ENCODE results near the gene TBC1D8.

TBC1D8 gene

GRCh38 chr2:101139495-101139894 lies 11.7 kb downstream of the TBC1D8 start:
- no peak for DNase-seq

DNA sequence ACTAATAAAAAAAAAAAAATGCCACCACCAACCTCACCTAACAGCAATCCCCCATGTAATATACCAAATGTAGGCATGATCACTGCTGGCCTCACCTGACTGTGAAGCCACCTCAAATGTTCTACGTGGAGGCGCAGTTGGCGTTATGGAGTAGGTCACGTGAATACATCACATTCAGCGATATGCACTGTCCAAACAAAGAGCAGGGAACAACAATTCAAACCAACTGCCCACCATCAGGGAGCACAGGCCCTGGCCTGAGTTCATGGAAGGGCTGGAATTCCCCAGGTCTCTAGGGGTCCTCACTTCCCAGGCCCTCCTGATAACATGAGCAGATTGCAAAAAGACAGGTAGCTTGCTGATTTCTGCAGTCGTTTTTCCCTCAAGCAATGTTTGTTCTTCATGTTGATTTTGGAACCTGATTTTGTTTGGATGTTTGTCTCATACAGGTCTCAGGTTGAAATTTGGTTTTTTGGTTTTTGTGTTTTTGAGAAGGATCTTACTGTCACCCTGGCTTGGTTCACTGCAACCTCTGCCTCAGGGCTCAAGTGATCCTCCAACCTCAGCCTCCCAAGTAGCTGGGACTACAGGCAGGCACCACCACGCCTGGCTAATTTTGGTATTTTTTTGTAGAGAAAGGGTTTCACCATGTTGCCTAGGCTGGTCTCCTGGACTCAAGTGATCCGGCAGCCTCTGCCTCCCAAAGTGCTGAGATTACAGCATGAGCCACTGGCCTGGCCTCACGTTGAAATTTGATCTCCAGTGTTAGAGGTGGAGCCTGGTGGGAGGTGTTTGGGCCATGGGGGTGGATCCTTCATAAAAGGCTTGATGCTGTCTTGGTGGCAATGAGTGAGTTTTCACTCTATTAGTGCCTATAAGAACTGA lies 15.5 kb downstream of the TBC1D8 start:
- DNase-seq = no peak

DNA sequence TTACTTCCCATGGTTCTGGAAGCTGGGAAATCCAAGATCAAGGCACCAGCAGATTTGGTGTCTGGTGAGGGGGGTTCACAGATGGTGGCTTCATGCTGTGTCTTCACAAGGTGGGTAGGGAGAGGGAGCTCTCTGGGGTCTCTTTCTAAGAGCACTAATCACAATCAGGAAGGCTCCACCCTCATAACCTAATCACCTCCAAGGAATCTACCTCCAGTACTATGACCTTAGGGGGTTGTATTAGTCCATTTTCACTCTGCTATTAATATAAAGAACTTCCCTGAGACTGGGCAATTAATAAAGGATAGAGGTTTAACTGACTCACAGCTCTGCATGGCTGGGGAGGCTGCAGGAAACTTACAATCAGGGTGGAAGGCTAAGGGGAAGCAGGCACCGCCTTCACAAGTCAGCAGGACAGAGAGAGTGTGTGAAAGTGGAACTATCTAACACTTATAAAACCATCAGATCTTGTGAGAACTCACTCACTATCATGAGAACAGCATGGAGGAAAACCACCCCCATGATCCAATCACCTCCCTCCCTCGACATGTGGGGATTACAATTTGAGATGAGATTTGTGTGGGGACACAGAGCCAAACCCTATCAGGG lies 17.6 kb downstream of the TBC1D8 start:
- DNase-seq = no peak

DNA sequence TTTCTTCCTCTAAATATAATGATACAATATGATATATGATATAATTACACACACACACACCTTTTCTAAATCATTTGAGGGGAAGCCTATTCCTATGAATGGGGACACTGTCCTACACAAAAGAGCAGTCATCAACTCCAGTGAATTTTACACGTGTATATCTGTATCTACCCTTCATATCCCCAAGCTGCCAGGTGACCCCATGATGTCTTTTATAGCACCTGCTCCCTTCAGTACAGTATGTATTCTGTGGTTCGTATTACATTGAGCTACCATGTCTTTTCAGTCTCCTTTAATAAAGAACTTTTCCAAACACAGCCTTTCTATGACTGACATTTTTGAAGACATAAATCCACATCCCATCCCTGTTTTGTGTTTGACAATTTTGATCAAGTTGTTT lies 19.0 kb downstream of the TBC1D8 start:
- no peak for DNase-seq

- no peak for DNase-seq
Measured at GRCh38 chr2:101130081-101130480, 21.1 kb downstream of the TBC1D8 start.

DNA sequence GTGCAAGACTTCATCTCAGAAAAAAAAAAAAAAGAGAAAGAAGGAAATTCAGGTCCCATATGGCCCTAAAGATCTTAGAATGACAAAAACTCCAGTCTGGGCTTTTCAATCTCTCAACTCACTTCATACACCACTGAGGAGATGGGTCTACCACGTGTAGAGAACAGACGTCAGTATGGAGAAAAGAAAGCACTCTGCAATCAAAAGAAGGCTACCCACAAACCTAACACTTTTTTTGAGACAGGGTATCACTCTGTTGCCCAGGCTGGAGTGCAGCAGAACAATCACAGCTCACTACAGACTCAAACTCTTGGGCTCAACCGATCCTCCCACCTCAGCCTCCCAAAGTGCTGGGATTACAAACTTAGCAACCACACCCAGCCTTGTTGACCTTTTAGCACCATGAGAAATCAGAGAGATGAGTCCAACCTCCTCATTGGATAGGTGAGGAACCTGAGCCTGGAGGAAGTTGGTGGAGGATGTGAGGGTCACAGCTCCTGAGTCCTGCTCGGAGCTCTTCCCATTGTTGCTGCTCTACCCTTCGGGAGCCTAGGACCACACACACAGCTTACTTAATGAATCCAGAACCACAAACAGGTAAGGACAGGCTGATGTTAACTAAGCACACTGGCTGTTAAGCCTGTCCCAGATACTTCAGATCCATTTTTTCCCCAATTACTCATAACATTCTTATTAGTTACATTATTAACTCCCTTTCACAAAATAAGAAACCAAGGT lies 23.7 kb downstream of the TBC1D8 start:
- no peak for DNase-seq

- DNase-seq = no peak
Measured at GRCh38 chr2:101125808-101126207, 25.4 kb downstream of the TBC1D8 start.

GRCh38 chr2:101125374-101125773 lies 25.8 kb downstream of the TBC1D8 start:
- DNase-seq = no peak

DNA sequence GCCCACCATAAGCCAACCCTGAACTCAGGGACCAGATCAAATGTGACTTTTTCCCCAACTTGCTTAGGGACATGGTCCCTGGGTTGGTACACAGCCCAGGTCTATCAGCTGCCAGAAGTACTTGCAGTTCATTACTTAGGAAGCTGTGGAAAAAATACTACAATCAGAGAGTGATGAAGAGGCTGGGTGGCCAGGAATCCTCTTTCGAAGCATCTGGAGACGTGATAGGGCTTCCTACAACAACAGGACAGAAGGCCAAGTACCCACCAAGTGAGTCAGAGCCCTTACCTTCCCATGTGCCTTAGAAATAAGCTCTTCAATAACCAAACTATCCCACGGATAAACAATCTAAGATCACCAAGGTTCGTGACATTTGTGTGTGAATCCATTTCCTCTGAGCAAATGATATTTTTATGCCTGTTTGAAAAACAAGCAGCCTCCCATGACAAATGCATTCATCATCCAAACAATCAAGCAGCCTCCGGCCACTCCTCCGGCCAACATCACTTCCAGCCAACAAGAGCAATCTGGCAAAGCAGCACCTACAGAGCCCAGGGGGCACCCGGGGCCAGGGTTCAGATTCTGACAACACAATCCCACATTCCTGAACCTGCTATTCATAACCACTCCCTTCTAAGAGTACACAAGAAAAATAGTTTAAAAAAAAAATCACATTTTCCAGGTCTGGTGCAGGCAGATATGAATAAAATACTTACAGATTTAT lies 26.4 kb downstream of the TBC1D8 start:
- DNase-seq = no peak

DNA sequence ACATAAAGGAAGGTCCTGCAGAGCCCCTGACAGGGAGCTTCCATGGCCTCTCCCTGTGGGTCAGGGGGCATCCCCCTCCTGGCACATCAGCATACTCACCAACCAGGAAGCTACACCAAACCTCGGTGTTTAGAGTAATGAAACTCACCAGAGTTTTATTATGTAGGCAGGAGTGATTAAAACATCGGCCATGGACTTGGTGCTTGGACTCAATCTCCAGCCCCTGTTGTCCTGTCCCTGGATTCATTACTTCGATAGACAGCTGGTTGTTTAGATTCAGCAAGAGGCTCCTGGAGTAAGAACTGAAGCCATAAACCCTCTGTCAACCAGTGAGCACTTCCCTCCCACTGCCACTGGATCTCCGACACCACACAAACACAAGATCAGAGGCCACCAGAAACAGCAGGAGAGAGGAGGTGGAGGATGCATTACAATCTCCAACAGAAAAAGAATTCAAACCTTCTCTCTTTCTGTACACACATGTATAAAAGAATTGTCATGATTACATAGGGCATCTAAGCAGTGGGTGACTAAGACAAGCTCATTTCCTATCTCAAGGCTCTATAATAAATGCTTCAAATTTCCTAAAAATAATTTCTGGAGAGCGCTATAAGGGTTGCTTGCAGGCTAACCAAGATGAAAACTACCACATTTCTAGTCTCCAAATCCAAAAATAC lies 27.2 kb downstream of the TBC1D8 start:
- DNase-seq = no peak

- DNase-seq = no peak
Measured at GRCh38 chr2:101121174-101121573, 30.0 kb downstream of the TBC1D8 start.

- peak in 1 of 56 donors; percentile 70 for DNase-seq
Measured at GRCh38 chr2:101120124-101120996, 30.8 kb downstream of the TBC1D8 start.

DNA sequence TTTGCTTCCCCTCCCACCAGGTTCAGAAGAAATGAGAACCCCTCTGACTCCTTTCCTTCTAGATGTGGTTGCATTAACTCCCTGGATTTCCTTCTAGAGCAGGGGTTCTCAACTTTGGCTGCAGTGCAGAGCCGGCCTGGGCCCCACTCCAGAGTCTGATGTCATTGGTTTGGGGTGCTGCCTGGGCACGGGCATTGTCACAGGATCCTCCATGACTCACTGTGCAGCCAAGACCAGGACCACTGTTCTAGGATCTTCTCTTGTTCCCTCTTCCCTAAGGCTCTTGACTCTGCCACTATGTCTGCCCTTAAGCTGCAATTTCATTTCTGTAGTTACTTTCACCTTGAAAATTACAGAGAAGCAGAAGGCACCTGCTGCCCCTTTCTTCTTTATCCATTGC lies 31.8 kb downstream of the TBC1D8 start:
- peak in 32 of 56 donors; percentile 5 to 71 (median 28) for DNase-seq

DNA sequence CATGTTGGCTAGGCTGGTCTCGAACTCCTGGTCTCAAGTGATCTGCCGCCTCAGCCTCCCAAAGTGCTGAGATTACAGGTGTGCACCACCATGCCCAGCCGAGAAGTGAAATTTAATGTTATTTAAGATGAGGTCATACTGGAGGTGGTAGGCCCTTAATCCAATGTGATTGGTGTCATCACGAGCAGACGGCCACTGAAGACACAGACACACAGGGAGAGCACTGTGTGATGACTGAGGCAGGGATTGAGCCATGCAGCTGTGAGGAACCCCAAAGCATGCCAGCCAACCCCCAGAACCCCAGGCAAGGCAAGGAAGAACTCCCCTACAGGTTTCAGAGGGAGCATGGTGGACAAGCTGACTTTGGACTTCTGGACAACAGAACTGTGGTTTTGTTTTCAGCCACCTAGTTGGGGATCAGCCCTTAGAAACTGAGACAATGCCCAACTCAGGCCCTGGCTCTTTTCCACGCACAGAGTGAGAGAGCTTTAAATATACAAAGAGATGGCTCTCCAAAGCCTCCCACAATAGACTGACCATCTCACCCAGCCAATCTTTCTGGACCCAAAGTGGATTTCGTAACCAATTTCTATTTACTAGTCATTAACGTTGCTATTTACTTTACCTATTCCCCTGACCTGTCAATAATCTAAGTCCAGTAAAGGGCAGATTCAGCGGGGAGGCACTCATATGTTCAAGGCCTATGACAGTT lies 34.2 kb downstream of the TBC1D8 start:
- DNase-seq = no peak

GRCh38 chr2:101116348-101116747 lies 34.8 kb downstream of the TBC1D8 start:
- no peak for DNase-seq

GRCh38 chr2:101115664-101116063 lies 35.5 kb downstream of the TBC1D8 start:
- DNase-seq = no peak

- peak in 1 of 56 donors; percentile 34 for DNase-seq
Measured at GRCh38 chr2:101114815-101115214, 36.4 kb downstream of the TBC1D8 start.

- no peak for DNase-seq
Measured at GRCh38 chr2:101114268-101114783, 36.9 kb downstream of the TBC1D8 start.
